Measurements from ENCODE around the gene CPT1A. TPM values are rescaled to one million over a fixed set of nuclear protein-coding genes. Genes with fewer than 3 reads are reported as not detected.
"Not testable (repeated sequence)": the region's sequence is repeated elsewhere in the genome, so short reads cannot be mapped to it uniquely, and the experiment has no call there.

The CPT1A gene
- total RNA-seq, 1 donor from 2014 or later: 11.5 TPM

DNA sequence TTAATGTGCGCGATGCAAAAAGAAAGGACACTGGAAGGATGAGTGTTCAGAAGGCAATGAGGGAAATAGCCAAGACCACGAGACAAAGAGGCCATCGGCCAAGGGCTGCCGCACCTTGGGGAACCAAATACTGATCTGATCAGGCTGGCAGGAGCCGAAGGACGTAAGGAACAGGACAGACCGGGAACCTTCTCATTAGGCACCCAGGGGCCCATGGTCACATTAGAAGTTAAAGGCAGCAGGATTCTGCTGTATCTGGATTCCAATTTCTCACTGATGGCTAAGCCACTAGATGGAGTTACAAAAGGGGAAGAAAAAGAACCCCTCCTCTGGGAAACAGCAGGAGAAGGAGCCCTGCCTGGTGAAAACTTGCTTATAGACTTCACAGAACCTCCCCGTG is 28.8 kb upstream of the CPT1A start:
- Histone ChIP-seq H3K9me3 (ENCODE audit: control insufficient read depth in 3 of 3, low read length in 3 of 3) (no peaks in the 10 kb centered on the region), H3K4me3 (ENCODE audit: low read length in 3 of 3) (peak overlapping the region; percentile 57 to 75 (median 74)), H3K4me1 (ENCODE audit: control insufficient read depth in 3 of 3, insufficient read depth in 3 of 3, low read length in 3 of 3) (peaks cover 3 to 7% (median 6%) of the 10 kb centered on the region in 3 donors), H3K36me3 (ENCODE audit: control insufficient read depth in 3 of 3, insufficient read depth in 3 of 3, low read length in 3 of 3) (no peaks in the 10 kb centered on the region), H3K27ac (ENCODE audit: low read depth, low read length) (no peak overlapping the region), H3K27me3 (ENCODE audit: control insufficient read depth in 3 of 3, insufficient read depth in 3 of 3, low read length in 3 of 3) (peaks cover 0 to 5% (median under 1%) of the 10 kb centered on the region in 3 donors), H3K9ac (ENCODE audit: low read depth in 1 of 3, low read length in 3 of 3) (peak overlapping the region in 1 of 3 donors; percentile 72)

DNA sequence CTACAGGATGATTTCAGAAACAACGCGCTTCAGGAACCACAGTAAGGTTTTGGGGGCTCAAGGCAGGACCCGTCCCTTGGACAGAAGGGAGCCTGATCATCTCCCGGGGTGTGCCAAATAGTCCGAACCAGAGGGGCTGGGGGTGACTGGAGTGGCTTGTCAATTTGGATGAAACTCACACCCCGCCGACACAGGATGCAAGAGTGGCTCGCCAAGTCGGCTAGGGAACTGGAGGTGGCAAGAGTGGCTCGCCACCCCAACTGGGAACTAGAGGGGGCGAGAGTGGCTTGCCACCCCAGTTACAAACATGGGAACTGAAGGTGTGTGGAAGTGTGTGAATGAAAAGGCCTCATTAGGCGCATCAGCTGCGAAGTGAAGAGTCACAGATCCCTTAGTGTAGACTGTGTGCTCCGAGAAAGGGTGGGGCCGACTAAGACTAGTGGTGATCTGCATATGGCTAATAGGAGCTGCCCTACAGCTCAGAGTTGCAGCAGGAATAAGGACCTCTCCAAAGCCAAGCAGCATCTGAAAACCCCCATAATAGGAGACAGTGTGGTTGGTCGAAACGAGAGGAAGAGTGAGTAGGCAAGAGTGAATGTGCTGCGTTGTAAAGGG is 26.6 kb upstream of the CPT1A start:
- Histone ChIP-seq H3K27me3 (ENCODE audit: control insufficient read depth in 3 of 3, insufficient read depth in 3 of 3, low read length in 3 of 3) (peaks cover 0 to 5% (median 2%) of the 10 kb centered on the region in 3 donors), H3K4me3 (ENCODE audit: low read length in 3 of 3) (no peak overlapping the region), H3K27ac (ENCODE audit: low read depth, low read length) (no peak overlapping the region), H3K9ac (ENCODE audit: low read depth in 1 of 3, low read length in 3 of 3) (no peak overlapping the region), H3K9me3 (ENCODE audit: control insufficient read depth in 3 of 3, low read length in 3 of 3) (no peaks in the 10 kb centered on the region), H3K4me1 (ENCODE audit: control insufficient read depth in 3 of 3, insufficient read depth in 3 of 3, low read length in 3 of 3) (peaks cover 3 to 7% (median 6%) of the 10 kb centered on the region in 3 donors), H3K36me3 (ENCODE audit: control insufficient read depth in 3 of 3, insufficient read depth in 3 of 3, low read length in 3 of 3) (no peaks in the 10 kb centered on the region)

DNA sequence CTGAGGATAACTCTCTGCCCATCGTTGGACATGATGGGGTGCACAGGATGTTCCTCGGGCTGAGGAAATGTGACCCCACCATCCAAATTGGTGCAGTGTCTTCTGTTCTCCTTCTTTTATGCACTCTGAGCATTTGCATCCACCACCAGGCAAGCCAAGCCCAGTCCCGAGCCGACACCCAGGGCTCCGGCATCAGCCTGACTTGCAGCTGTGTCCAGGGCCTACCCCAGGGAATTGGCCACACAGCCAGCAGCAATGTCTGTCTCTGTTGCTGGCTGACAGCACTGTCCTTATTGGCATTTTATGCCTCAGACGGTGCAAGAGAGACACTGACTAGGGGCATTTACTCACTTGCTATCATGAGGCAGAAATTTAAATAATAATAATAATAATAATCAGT is 25.4 kb upstream of the CPT1A start:
- no peak overlapping the region for H3K27ac ChIP-seq (ENCODE audit: low read depth, low read length)
- peaks cover 0 to 5% (median 2%) of the 10 kb centered on the region in 3 donors for H3K27me3 ChIP-seq (ENCODE audit: control insufficient read depth in 3 of 3, insufficient read depth in 3 of 3, low read length in 3 of 3)
- peaks cover 3 to 7% (median 6%) of the 10 kb centered on the region in 3 donors for H3K4me1 ChIP-seq (ENCODE audit: control insufficient read depth in 3 of 3, insufficient read depth in 3 of 3, low read length in 3 of 3)
- no peaks in the 10 kb centered on the region for H3K36me3 ChIP-seq (ENCODE audit: control insufficient read depth in 3 of 3, insufficient read depth in 3 of 3, low read length in 3 of 3)
- no peak overlapping the region for H3K9ac ChIP-seq (ENCODE audit: low read depth in 1 of 3, low read length in 3 of 3)
- no peaks in the 10 kb centered on the region for H3K9me3 ChIP-seq (ENCODE audit: control insufficient read depth in 3 of 3, low read length in 3 of 3)
- no peak overlapping the region for H3K4me3 ChIP-seq (ENCODE audit: low read length in 3 of 3)

DNA sequence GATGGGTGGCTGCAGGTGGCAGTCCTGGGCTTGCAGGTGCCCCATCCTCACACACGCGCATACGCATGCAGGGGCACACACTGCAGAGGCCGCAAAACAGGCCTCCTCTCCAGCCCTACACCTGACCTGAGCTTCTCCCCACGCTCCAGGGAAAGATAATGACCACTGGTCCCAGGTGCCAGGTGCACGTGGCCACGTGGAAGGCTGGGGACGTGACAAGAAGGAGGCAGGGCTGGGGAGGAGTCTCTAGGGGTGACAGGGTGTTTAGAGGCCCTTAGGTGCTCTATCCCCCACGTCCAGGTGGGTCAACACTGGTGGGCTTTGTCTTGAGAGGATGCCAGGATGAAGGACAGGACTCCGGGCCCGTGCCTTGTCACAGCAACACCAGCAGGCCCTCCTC is 23.5 kb upstream of the CPT1A start:
- Histone ChIP-seq H3K27ac (ENCODE audit: low read depth, low read length) (no peak overlapping the region), H3K9ac (ENCODE audit: low read depth in 1 of 3, low read length in 3 of 3) (no peak overlapping the region), H3K36me3 (ENCODE audit: control insufficient read depth in 3 of 3, insufficient read depth in 3 of 3, low read length in 3 of 3) (no peaks in the 10 kb centered on the region), H3K27me3 (ENCODE audit: control insufficient read depth in 3 of 3, insufficient read depth in 3 of 3, low read length in 3 of 3) (peaks cover 0 to 5% (median 0%) of the 10 kb centered on the region in 3 donors), H3K4me3 (ENCODE audit: low read length in 3 of 3) (no peak overlapping the region), H3K4me1 (ENCODE audit: control insufficient read depth in 3 of 3, insufficient read depth in 3 of 3, low read length in 3 of 3) (peaks cover 0 to 2% (median 0%) of the 10 kb centered on the region in 3 donors), H3K9me3 (ENCODE audit: control insufficient read depth in 3 of 3, low read length in 3 of 3) (no peaks in the 10 kb centered on the region)

DNA sequence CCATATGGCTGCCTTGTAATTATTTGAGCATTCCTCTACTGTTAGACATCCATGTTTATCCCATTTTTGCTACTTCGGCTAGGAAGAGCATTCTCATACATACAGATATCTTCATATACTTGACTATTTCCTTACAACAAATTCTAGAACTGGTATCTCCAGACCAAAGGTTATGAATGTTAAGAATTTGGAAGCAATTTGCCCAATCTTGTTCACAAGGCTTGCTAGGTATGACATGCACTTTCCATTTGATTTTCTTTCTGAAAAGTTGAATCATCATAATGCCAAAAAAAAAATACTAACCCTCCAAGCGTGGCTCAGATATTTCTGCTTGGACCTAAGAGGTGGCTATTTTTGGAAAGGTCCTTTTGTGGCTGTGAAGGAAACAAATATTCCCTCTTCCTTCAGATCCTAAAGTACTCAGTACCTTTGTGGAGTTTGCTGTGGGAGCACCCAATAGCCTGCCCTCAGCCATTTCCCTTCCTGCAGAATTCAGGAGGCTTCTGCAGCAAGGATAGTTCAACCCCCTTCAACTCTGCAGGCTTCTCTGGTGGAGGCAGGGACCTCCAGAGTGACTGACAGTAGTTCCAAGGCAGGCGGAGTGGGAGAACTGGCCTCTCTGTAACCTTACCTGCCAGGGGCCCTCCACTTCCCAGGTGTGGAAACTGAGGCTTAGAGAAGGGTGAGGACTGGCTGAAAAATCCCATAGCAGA is 22.0 kb upstream of the CPT1A start:
- Histone ChIP-seq H3K4me1 (ENCODE audit: control insufficient read depth in 3 of 3, insufficient read depth in 3 of 3, low read length in 3 of 3) (peaks cover 0 to 2% (median 0%) of the 10 kb centered on the region in 3 donors), H3K4me3 (ENCODE audit: low read length in 3 of 3) (no peak overlapping the region), H3K27ac (ENCODE audit: low read depth, low read length) (no peak overlapping the region), H3K9me3 (ENCODE audit: control insufficient read depth in 3 of 3, low read length in 3 of 3) (no peaks in the 10 kb centered on the region), H3K9ac (ENCODE audit: low read depth in 1 of 3, low read length in 3 of 3) (no peak overlapping the region), H3K27me3 (ENCODE audit: control insufficient read depth in 3 of 3, insufficient read depth in 3 of 3, low read length in 3 of 3) (peaks cover 0 to 5% (median 0%) of the 10 kb centered on the region in 3 donors), H3K36me3 (ENCODE audit: control insufficient read depth in 3 of 3, insufficient read depth in 3 of 3, low read length in 3 of 3) (no peaks in the 10 kb centered on the region)

DNA sequence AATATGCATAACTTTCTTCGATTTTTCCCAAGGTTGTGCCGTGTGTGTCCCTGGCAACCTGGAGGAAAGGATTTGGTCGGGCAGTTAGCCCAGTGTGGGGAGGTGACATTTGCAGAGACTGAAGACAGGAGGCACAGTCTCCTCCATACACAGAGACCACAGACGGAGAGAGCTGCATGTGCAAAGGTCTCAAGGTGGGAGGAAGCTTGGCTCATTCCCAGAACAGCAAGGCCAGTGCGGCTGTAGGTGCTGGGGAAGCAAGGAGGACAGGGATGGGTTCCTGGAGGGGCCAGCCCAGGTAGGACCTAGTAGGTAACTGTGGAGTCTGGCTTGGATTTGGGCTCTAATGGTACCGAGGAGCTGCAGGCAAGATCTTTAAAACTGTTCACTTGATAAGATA is 20.7 kb upstream of the CPT1A start:
- H3K4me1 ChIP-seq (ENCODE audit: control insufficient read depth in 3 of 3, insufficient read depth in 3 of 3, low read length in 3 of 3): peaks cover 0 to 7% (median 0%) of the 10 kb centered on the region in 3 donors

DNA sequence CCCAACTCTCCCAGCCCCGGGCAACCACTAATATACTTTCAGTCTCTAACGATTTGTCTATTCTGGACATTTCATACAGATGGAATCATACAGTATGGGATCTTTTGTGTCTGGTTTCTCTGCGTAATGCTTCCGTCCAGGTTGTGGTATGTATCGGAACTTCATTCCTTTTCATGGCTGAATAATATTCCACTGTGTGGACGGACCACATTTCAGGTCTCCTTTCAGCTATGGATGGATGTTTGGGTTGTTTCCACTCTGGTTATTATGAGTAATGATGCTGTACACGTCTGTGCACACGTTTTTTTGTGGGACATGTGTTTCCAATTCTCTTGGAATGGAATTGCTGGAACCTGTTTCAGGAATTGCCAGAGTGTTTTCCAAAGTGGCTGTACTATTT is 17.4 kb upstream of the CPT1A start:
- no peak overlapping the region for H3K9ac ChIP-seq (ENCODE audit: low read depth in 1 of 3, low read length in 3 of 3)
- H3K27ac ChIP-seq (ENCODE audit: low read depth, low read length): no peak overlapping the region
- no peaks in the 10 kb centered on the region for H3K9me3 ChIP-seq (ENCODE audit: control insufficient read depth in 3 of 3, low read length in 3 of 3)
- H3K4me1 ChIP-seq (ENCODE audit: control insufficient read depth in 3 of 3, insufficient read depth in 3 of 3, low read length in 3 of 3): peaks cover 0 to 17% (median 0%) of the 10 kb centered on the region in 3 donors
- no peaks in the 10 kb centered on the region for H3K36me3 ChIP-seq (ENCODE audit: control insufficient read depth in 3 of 3, insufficient read depth in 3 of 3, low read length in 3 of 3)
- peaks cover 6 to 16% (median 11%) of the 10 kb centered on the region in 3 donors for H3K27me3 ChIP-seq (ENCODE audit: control insufficient read depth in 3 of 3, insufficient read depth in 3 of 3, low read length in 3 of 3)
- H3K4me3 ChIP-seq (ENCODE audit: low read length in 3 of 3): no peak overlapping the region

More for the DNA sequence above, 20.7 kb upstream of the CPT1A start:
- Histone ChIP-seq H3K27me3 (ENCODE audit: control insufficient read depth in 3 of 3, insufficient read depth in 3 of 3, low read length in 3 of 3) (peaks cover 0 to 5% (median 0%) of the 10 kb centered on the region in 3 donors), H3K27ac (ENCODE audit: low read depth, low read length) (no peak overlapping the region), H3K9ac (ENCODE audit: low read depth in 1 of 3, low read length in 3 of 3) (no peak overlapping the region), H3K9me3 (ENCODE audit: control insufficient read depth in 3 of 3, low read length in 3 of 3) (no peaks in the 10 kb centered on the region), H3K4me3 (ENCODE audit: low read length in 3 of 3) (no peak overlapping the region), H3K36me3 (ENCODE audit: control insufficient read depth in 3 of 3, insufficient read depth in 3 of 3, low read length in 3 of 3) (no peaks in the 10 kb centered on the region)

DNA sequence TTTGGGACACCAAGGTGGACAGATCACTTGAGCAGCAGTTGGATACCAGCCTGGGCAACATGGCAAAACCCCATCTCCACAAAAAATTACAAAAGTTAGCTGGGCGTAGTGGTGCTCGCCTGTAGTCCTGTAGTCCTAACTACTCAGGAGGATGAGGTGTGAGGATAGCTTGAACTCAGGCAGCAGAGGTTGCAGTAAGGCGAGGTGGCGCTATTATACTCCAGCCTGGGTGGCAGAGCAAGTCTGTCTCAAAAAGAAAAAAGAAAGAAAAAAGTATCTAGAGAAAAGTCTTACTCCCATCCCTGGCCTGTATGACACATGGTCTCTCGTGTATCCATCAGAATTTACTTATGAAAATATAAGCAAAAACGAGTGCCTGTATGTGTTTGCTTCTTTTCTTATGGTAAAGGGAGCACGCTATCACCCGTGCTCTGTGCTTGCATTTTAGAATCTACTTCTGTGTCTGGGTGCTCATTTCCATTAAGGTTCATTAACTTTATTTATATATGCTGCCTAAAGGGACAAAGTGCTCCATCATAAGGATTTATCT is 15.4 kb upstream of the CPT1A start:
- no peak overlapping the region for H3K27ac ChIP-seq (ENCODE audit: low read depth, low read length)
- no peak overlapping the region for H3K4me3 ChIP-seq (ENCODE audit: low read length in 3 of 3)

DNA sequence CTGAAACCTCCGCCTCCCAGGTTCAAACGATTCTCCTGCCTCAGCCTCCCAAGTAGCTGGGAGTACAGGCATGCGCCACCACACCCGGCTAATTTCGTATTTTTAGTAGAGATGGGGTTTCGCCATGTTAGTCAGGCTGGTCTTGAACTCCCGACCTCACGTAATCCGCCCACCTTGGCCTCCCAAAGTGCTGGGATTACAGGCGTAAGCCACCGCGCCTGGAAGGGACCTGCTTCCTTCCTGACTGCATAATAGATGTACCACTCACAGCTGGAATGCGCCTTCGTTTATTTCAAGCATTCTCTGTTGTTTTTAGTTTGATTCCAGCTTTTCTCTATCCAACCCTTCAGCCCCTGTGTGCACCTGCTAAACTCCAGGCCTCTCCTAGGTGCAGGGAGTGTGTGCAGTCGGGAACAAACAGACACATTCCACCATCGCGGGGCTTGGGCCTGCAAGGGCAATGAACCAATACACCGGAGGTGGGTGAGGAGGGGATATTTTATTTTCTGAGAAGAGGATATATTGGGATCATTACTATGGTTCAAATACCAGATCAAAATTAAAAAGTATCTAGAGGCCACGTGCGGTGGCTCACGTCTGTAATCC is 14.8 kb upstream of the CPT1A start:
- H3K27ac ChIP-seq (ENCODE audit: low read depth, low read length); H3K4me3 ChIP-seq (ENCODE audit: low read length in 3 of 3); H3K9ac ChIP-seq (ENCODE audit: low read depth in 1 of 3, low read length in 3 of 3); H3K36me3 ChIP-seq (ENCODE audit: control insufficient read depth in 3 of 3, insufficient read depth in 3 of 3, low read length in 3 of 3); H3K9me3 ChIP-seq (ENCODE audit: control insufficient read depth in 3 of 3, low read length in 3 of 3): not testable (repeated sequence)
- H3K27me3 ChIP-seq (ENCODE audit: control insufficient read depth in 3 of 3, insufficient read depth in 3 of 3, low read length in 3 of 3): peaks cover 8 to 29% (median 19%) of the 10 kb centered on the region in 3 donors
- peaks cover 0 to 17% (median 0%) of the 10 kb centered on the region in 3 donors for H3K4me1 ChIP-seq (ENCODE audit: control insufficient read depth in 3 of 3, insufficient read depth in 3 of 3, low read length in 3 of 3)

More for the DNA sequence above, 15.4 kb upstream of the CPT1A start:
- no peaks in the 10 kb centered on the region for H3K36me3 ChIP-seq (ENCODE audit: control insufficient read depth in 3 of 3, insufficient read depth in 3 of 3, low read length in 3 of 3)
- H3K27me3 ChIP-seq (ENCODE audit: control insufficient read depth in 3 of 3, insufficient read depth in 3 of 3, low read length in 3 of 3): peaks cover 8 to 29% (median 19%) of the 10 kb centered on the region in 3 donors
- H3K4me1 ChIP-seq (ENCODE audit: control insufficient read depth in 3 of 3, insufficient read depth in 3 of 3, low read length in 3 of 3): peaks cover 0 to 17% (median 0%) of the 10 kb centered on the region in 3 donors
- H3K9me3 ChIP-seq (ENCODE audit: control insufficient read depth in 3 of 3, low read length in 3 of 3): no peaks in the 10 kb centered on the region
- no peak overlapping the region for H3K9ac ChIP-seq (ENCODE audit: low read depth in 1 of 3, low read length in 3 of 3)

Measured in skeletal muscle tissue (tissue), 4 donors.